Natural killer cell (primary cell): ENCODE results near the gene CDH16. TPM values are rescaled to one million over a fixed set of nuclear protein-coding genes. Genes with fewer than 3 reads are reported as not detected.

ENCODE experiments used
- ATAC-seq, 3 donors: fragments of 150-1000 bp in 2 of 3; fragments of 200-7000 bp in 1 of 3; cut with Tn5 transposase; 1 replicate in 1 of 3; 2 replicates in 2 of 3; pipeline ENCODE4 v1.10.0; 2021; ENCODE audit warnings: mild to moderate bottlenecking in 2 of 3, moderate library complexity in 2 of 3
- DNase-seq, 2 donors: peaks; one replicate each; pipeline versions ENCODE4 v3.0.0 to v3.0.0-alpha.2; 2013 to 2021; ENCODE audit warnings: mixed read lengths in 1 of 2
- H3K27ac ChIP-seq: one replicate; pipeline ENCODE4 v1.5.1; 2013; ENCODE audit warnings: mild to moderate bottlenecking, low read length
- H3K27me3 ChIP-seq: one replicate; pipeline ENCODE4 v1.6.1; 2013; ENCODE audit warnings: low read length; ENCODE audit not compliant: control insufficient read depth, insufficient read depth
- H3K36me3 ChIP-seq: one replicate; pipeline ENCODE4 v1.6.1; 2013; ENCODE audit warnings: low read length; ENCODE audit not compliant: control insufficient read depth, insufficient read depth
- H3K4me1 ChIP-seq: one replicate; pipeline ENCODE4 v1.6.1; 2013; ENCODE audit warnings: low read length; ENCODE audit not compliant: control insufficient read depth, insufficient read depth
- H3K4me3 ChIP-seq: one replicate; pipeline ENCODE4 v1.5.1; 2013; ENCODE audit warnings: low read length
- H3K9me3 ChIP-seq: one replicate; pipeline ENCODE4 v1.6.1; 2013; ENCODE audit warnings: low read length; ENCODE audit not compliant: control insufficient read depth, insufficient read depth
- H3K27ac Mint-ChIP-seq, 2 donors: one replicate each; pipeline ENCODE4 v1.8.0; 2022; ENCODE audit warnings: mild to moderate bottlenecking in 2 of 2, mixed read lengths in 2 of 2, moderate library complexity in 1 of 2
- H3K27me3 Mint-ChIP-seq, 2 donors: one replicate each; pipeline ENCODE4 v1.8.0; 2022; ENCODE audit warnings: low read depth in 2 of 2, mixed read lengths in 2 of 2
- H3K36me3 Mint-ChIP-seq: one replicate; pipeline ENCODE4 v1.8.0; 2022; ENCODE audit warnings: mixed read lengths
- H3K4me1 Mint-ChIP-seq, 2 donors: one replicate each; pipeline ENCODE4 v1.8.0; 2022; ENCODE audit warnings: mixed read lengths in 2 of 2
- H3K4me3 Mint-ChIP-seq: one replicate; pipeline ENCODE4 v1.8.0; 2022; ENCODE audit warnings: mild to moderate bottlenecking, moderate library complexity, mixed read lengths
- H3K9me3 Mint-ChIP-seq, 2 donors: one replicate each; pipeline ENCODE4 v1.8.0; 2022; ENCODE audit warnings: mixed read lengths in 2 of 2
- CTCF ChIP-seq: fragments of 200-600 bp; IDR thresholded peaks from one replicate; pipeline ENCODE4 v1.8.0; 2022; ENCODE audit warnings: antibody characterized with exemption
- WGBS: methylation state at CpG from one replicate; pipeline ENCODE4 v1.1.7; 2013; ENCODE audit warnings: missing lambda C conversion rate; ENCODE audit not compliant: insufficient coverage; 5-methylcytosine and 5-hydroxymethylcytosine counted together
- intact Hi-C: fragments of 100-400 bp; cut with micrococcal nuclease; formaldehyde crosslinking; loops from one replicate; pipeline ENCODE4 v1.14.2; 2022
- total RNA-seq, 4 donors: library from RNA; stranded (reverse); fragments of 120-200 nt in 1 of 4; gene quantifications; one replicate each; pipeline versions ENCODE4 v1.2.3 to v1.2.4, GENCODE V29; 2013 to 2022

The CDH16 gene
- total RNA-seq, 3 donors from 2014 or later (not counting 1 experiment from before 2014, with no cell fraction given), result not detected

- ATAC-seq, result no peak
- H3K9me3 Mint-ChIP-seq, result no peaks in the 10 kb centered on the region
- Histone ChIP-seq H3K9me3 (no peaks in the 10 kb centered on the region), H3K4me3 (no peak overlapping the region), H3K27me3 (no peaks in the 10 kb centered on the region), H3K36me3 (peaks cover 2% of the 10 kb centered on the region), H3K27ac (no peak overlapping the region), H3K4me1 (peaks cover 35% of the 10 kb centered on the region)
- TF ChIP-seq CTCF, result no peak
- H3K27ac Mint-ChIP-seq, result peak overlapping the region; percentile 96 to 98
- intact Hi-C loops, result no loop called here
- no peak for DNase-seq
- no peaks in the 10 kb centered on the region for H3K36me3 Mint-ChIP-seq
- peaks cover 44 to 54% of the 10 kb centered on the region in 2 donors for H3K4me1 Mint-ChIP-seq
- 97% methylated on average over 4 of the region's 4 CpGs for WGBS
- peak overlapping the region; percentile 99 for H3K4me3 Mint-ChIP-seq
- H3K27me3 Mint-ChIP-seq, result no peaks in the 10 kb centered on the region
Observed at GRCh38 chr16:66932076-66932475, 13.4 kb upstream of the CDH16 start.

GRCh38 chr16:66931665-66932064 lies 13.0 kb upstream of the CDH16 start:
- WGBS, result 92% methylated on average over 2 of the region's 2 CpGs

GRCh38 chr16:66930189-66930588 lies 11.5 kb upstream of the CDH16 start:
- H3K27me3 ChIP-seq, result peaks cover 10% of the 10 kb centered on the region
- H3K9me3 Mint-ChIP-seq, result no peaks in the 10 kb centered on the region
- H3K27ac Mint-ChIP-seq, result no peak overlapping the region
- peaks cover 2% of the 10 kb centered on the region for H3K36me3 ChIP-seq
- H3K4me3 ChIP-seq, result no peak overlapping the region
- H3K27me3 Mint-ChIP-seq, result peaks cover 0 to 7% of the 10 kb centered on the region in 2 donors
- H3K4me1 ChIP-seq, result peaks cover 28% of the 10 kb centered on the region
- intact Hi-C loops, result no loop called here
- 92% methylated on average over 2 of the region's 4 CpGs for WGBS
- H3K4me1 Mint-ChIP-seq, result peaks cover 33 to 44% of the 10 kb centered on the region in 2 donors
- H3K9me3 ChIP-seq, result no peaks in the 10 kb centered on the region
- ATAC-seq, result no peak
- no peak for TF ChIP-seq CTCF
- H3K4me3 Mint-ChIP-seq, result no peak overlapping the region
- H3K36me3 Mint-ChIP-seq, result no peaks in the 10 kb centered on the region
- DNase-seq, result no peak
- no peak overlapping the region for H3K27ac ChIP-seq

More at GRCh38 chr16:66931665-66932064, 13.0 kb upstream of the CDH16 start:
- Histone ChIP-seq H3K9me3 (no peaks in the 10 kb centered on the region), H3K27ac (no peak overlapping the region), H3K36me3 (peaks cover 2% of the 10 kb centered on the region), H3K4me1 (peaks cover 35% of the 10 kb centered on the region), H3K4me3 (no peak overlapping the region), H3K27me3 (no peaks in the 10 kb centered on the region)
- peak overlapping the region; percentile 96 to 98 for H3K27ac Mint-ChIP-seq
- H3K4me1 Mint-ChIP-seq, result peaks cover 43 to 51% of the 10 kb centered on the region in 2 donors
- DNase-seq (no peak), ATAC-seq (no peak)
- H3K9me3 Mint-ChIP-seq, result no peaks in the 10 kb centered on the region
- intact Hi-C loops, result no loop called here
- H3K27me3 Mint-ChIP-seq, result no peaks in the 10 kb centered on the region
- TF ChIP-seq CTCF, result no peak
- H3K4me3 Mint-ChIP-seq, result peak overlapping the region; percentile 63
- no peaks in the 10 kb centered on the region for H3K36me3 Mint-ChIP-seq
